A549 (cell line): ENCODE data around the gene GMPPB. TPM values are rescaled to one million over a fixed set of nuclear protein-coding genes. Genes with fewer than 3 reads are reported as not detected.

Source experiments
- ATAC-seq, 2 experiments: fragments of 200-7000 bp in 1 of 2; fragments of >200 bp in 1 of 2; cut with Nextera tagmentation in 1 of 2; cut with Tn5 transposase in 1 of 2; 3 replicates each; pipeline versions ENCODE4 v1.8.0 to v1.9.1; 2018 to 2020; ENCODE audit warnings: mild to moderate bottlenecking in 1 of 2, moderate library complexity in 1 of 2
- CTCF ChIA-PET: fragments of 300-600 bp; sonication (Branson Sonifier 250); formaldehyde crosslinking; extraction: SDS; loops from one replicate; lab custom pipeline; 2021; ENCODE audit warnings: antibody characterized with exemption, inconsistent platforms; lab: Yijun Ruan, JAX
- POLR2A ChIA-PET: fragments of 350-600 bp; formaldehyde crosslinking; extraction: SDS; loops from one replicate; lab custom pipeline; 2021; ENCODE audit warnings: antibody characterized with exemption, inconsistent platforms; lab: Yijun Ruan, JAX
- DNase-seq, 2 experiments: peaks; one replicate each; pipeline versions ENCODE4 v3.0.0 to v3.0.0-alpha.2; 2011 to 2016; ENCODE audit warnings: low read depth in 1 of 2, low spot score in 1 of 2
- FAIRE-seq: peaks from 2 replicates; lab custom pipeline; 2011; peaks lifted over from hg19 to GRCh38; lab: Jason Lieb, UNC
- H3K27ac ChIP-seq, 2 experiments: fragments of >200 bp; sonication (Bioruptor Twin); formaldehyde crosslinking; 3 replicates each; pipeline ENCODE4 v1.5.1; 2016 to 2017
- H3K4me1 ChIP-seq: fragments of >200 bp; sonication (Bioruptor Twin); formaldehyde crosslinking; 3 replicates; pipeline ENCODE4 v1.6.1; 2016
- H3K4me2 ChIP-seq: fragments of >200 bp; sonication (Bioruptor Twin); formaldehyde crosslinking; 3 replicates; pipeline ENCODE4 v1.6.1; 2016
- H3K4me3 ChIP-seq: fragments of >200 bp; sonication (Bioruptor Twin); formaldehyde crosslinking; 3 replicates; pipeline ENCODE4 v1.5.1; 2016
- H3K9me3 ChIP-seq: fragments of >200 bp; sonication (Bioruptor Twin); formaldehyde crosslinking; 3 replicates; pipeline ENCODE4 v1.6.1; 2016
- CBX2 ChIP-seq: fragments of 200-600 bp; sonication (generic); IDR thresholded peaks from 2 replicates; pipeline ENCODE4 v1.6.1; 2016; ENCODE audit warnings: low read depth, mild to moderate bottlenecking, borderline replicate concordance
- CEBPB ChIP-seq, 2 experiments: fragments of >200 bp in 1 of 2; sonication (Bioruptor Twin) in 1 of 2; formaldehyde crosslinking in 1 of 2; IDR thresholded peaks; 2 replicates each; pipeline ENCODE4 v1.6.1; 2012 to 2016
- CHD2 ChIP-seq: fragments of 150-350 bp; IDR thresholded peaks from 2 replicates; pipeline ENCODE4 v1.6.1; 2014; ENCODE audit warnings: low read length; ENCODE audit not compliant: partially characterized antibody
- CHD4 ChIP-seq: fragments of 200-600 bp; sonication (generic); IDR thresholded peaks from 2 replicates; pipeline ENCODE4 v1.6.1; 2016; ENCODE audit warnings: antibody characterized with exemption, mild to moderate bottlenecking, borderline replicate concordance
- EHF ChIP-seq: fragments of 250-450 bp; sonication (Bioruptor Pico); IDR thresholded peaks from 2 replicates; pipeline ENCODE4 v1.5.0; 2020; ENCODE audit warnings: mild to moderate bottlenecking
- EP300 ChIP-seq, 2 experiments: fragments of >200 bp; sonication (Bioruptor Twin); formaldehyde crosslinking; IDR thresholded peaks; 2 replicates in 1 of 2; 3 replicates in 1 of 2; pipeline ENCODE4 v1.6.1; 2016 to 2017
- ESRRA ChIP-seq: fragments of 150-350 bp; IDR thresholded peaks from 2 replicates; pipeline ENCODE4 v1.6.1; 2014; ENCODE audit warnings: mild to moderate bottlenecking, low read length, borderline replicate concordance
- FOSB ChIP-seq: fragments of 250-450 bp; sonication (Bioruptor Pico); IDR thresholded peaks from 2 replicates; pipeline ENCODE4 v1.5.0; 2020; ENCODE audit warnings: mild to moderate bottlenecking, moderate library complexity
- FOSL2 ChIP-seq, 2 experiments: fragments of 450-650 bp in 1 of 2; fragments of >200 bp in 1 of 2; sonication (Bioruptor Twin) in 1 of 2; formaldehyde crosslinking; IDR thresholded peaks; 2 replicates each; pipeline versions ENCODE4 v1.5.0 to v1.6.1; 2016 to 2020; ENCODE audit warnings: mild to moderate bottlenecking in 1 of 2, moderate library complexity in 1 of 2
- HDAC2 ChIP-seq: fragments of 200-600 bp; sonication (generic); IDR thresholded peaks from 2 replicates; pipeline ENCODE4 v1.6.1; 2016
- HMGXB4 ChIP-seq: fragments of 250-450 bp; sonication (Bioruptor Pico); IDR thresholded peaks from 2 replicates; pipeline ENCODE4 v1.5.0; 2021; ENCODE audit warnings: mild to moderate bottlenecking, moderate library complexity, borderline replicate concordance
- HOXB13 ChIP-seq: fragments of 250-450 bp; sonication (Bioruptor Pico); IDR thresholded peaks from 2 replicates; pipeline ENCODE4 v1.5.0; 2020; ENCODE audit warnings: low read depth, mild to moderate bottlenecking, moderate library complexity
- HOXB5 ChIP-seq: fragments of 250-450 bp; sonication (Bioruptor Pico); IDR thresholded peaks from 2 replicates; pipeline ENCODE4 v1.5.0; 2020; ENCODE audit warnings: mild to moderate bottlenecking, moderate library complexity
- JUN ChIP-seq, 2 experiments: fragments of >200 bp; sonication (Bioruptor Twin); formaldehyde crosslinking; IDR thresholded peaks; 2 replicates in 1 of 2; 3 replicates in 1 of 2; pipeline ENCODE4 v1.6.1; 2016 to 2017
- JUNB ChIP-seq: fragments of >200 bp; sonication (Bioruptor Twin); formaldehyde crosslinking; IDR thresholded peaks from 2 replicates; pipeline ENCODE4 v1.6.1; 2016
- MAZ ChIP-seq: fragments of 150-350 bp; IDR thresholded peaks from 2 replicates; pipeline ENCODE4 v1.6.1; 2014; ENCODE audit warnings: antibody characterized with exemption, low read depth, low read length, borderline replicate concordance
- NFE2L2 ChIP-seq: fragments of 150-350 bp; conservative IDR thresholded peaks from 2 replicates; pipeline ENCODE4 v1.6.1; 2014; ENCODE audit warnings: low read length
- PHF8 ChIP-seq: fragments of 200-600 bp; sonication (generic); IDR thresholded peaks from 2 replicates; pipeline ENCODE4 v1.6.1; 2016; ENCODE audit warnings: low read depth, mild to moderate bottlenecking, antibody characterized with exemption, moderate library complexity, borderline replicate concordance
- RAD21 ChIP-seq, 2 experiments: fragments of >200 bp in 1 of 2; sonication (Bioruptor Twin) in 1 of 2; formaldehyde crosslinking in 1 of 2; IDR thresholded peaks in 1 of 2; conservative IDR thresholded peaks in 1 of 2; 2 replicates in 1 of 2; 3 replicates in 1 of 2; pipeline ENCODE4 v1.6.1; 2012 to 2018; ENCODE audit warnings: inconsistent platforms in 1 of 2
- REST ChIP-seq: fragments of 200-600 bp; sonication (generic); IDR thresholded peaks from 2 replicates; pipeline ENCODE4 v1.6.1; 2016; ENCODE audit warnings: antibody characterized with exemption, mild to moderate bottlenecking, moderate library complexity
- SMC3 ChIP-seq: fragments of >200 bp; sonication (Bioruptor Twin); formaldehyde crosslinking; IDR thresholded peaks from 3 replicates; pipeline ENCODE4 v1.6.1; 2018; ENCODE audit warnings: inconsistent platforms
- TFCP2L1 ChIP-seq: fragments of 250-450 bp; sonication (Bioruptor Pico); IDR thresholded peaks from 2 replicates; pipeline ENCODE4 v1.5.0; 2021; ENCODE audit warnings: mild to moderate bottlenecking
- ZSCAN20 ChIP-seq: fragments of 250-450 bp; sonication (Bioruptor Pico); IDR thresholded peaks from 2 replicates; pipeline ENCODE4 v1.8.0; 2022; ENCODE audit warnings: mild to moderate bottlenecking, moderate library complexity
- WGBS: methylation state at CpG from one replicate; pipeline ENCODE4 v1.1.6; 2017; ENCODE audit errors: missing lambda C conversion rate; 5-methylcytosine and 5-hydroxymethylcytosine counted together
- polyA plus RNA-seq, 4 experiments: library from polyadenylated mRNA; depleted of rRNA in 3 of 4; stranded (reverse); fragments of >200 nt; fragmentation: RNase III in 1 of 4; extraction: RNeasy Plus Mini Kit Qiagen cat#74134 plus additional on column Dnase treatment in 1 of 4; gene quantifications; 2 replicates in 3 of 4; 3 replicates in 1 of 4; pipeline ENCODE4 v1.2.3, GENCODE V29; 2011 to 2017

The GMPPB gene
- polyA plus RNA-seq, 2 of the 4 experiments (the other 2 are of a cell fraction) = 12.9 to 24.1 TPM

DNA sequence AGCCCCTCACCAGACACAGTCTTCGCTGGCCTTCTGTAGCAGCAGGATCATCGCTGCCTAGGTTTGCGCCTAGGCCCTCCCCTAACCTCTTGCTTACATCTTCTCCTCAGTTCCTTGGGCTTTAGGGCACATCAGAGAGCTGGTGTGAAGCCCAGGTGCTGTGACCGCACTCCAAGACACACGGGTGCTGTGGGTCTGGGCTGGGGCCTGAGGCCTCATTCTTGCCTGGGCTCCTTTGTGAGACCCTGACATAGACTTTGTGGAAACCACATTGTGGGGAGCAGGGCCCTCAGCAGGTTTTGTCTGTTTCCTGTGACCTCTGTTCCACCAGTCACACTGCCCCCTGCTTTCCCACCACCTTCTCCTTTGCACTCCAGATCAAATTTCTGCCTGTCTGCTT lies 12.3 kb downstream of the GMPPB start (continued):
- TF ChIP-seq JUN (IDR thresholded peaks at IDR 0.05) (no peak), JUNB (no peak), PHF8 (no peak), HDAC2 (no peak), TFCP2L1 (CRISPR knock-in tag) (no peak), ZSCAN20 (CRISPR knock-in tag) (no peak), MAZ (no peak), CBX2 (no peak)

DNA sequence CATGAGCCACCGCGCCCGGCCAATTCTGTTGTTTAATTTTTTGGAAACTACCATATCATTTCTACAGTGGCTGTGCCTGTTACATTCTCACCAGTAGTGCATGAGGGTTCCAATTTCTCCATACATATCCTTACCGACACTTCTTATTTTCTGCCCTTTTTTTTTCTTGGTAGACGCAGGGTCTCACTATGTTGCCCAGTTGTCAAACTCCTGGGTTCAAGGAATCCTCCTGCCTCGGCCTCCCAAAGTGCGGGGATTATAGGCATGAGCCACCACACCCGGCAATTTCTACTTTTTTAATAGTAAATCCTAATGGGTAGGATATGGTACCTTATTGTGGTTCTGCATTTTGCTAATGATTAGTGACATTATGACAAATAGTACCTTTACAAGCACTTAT lies 13.9 kb downstream of the GMPPB start:
- H3K27ac ChIP-seq = no peak overlapping the region
- no peak overlapping the region for H3K4me2 ChIP-seq
- TF ChIP-seq RAD21 (conservative IDR thresholded peaks at IDR 0.05 in 1 of 2, IDR thresholded peaks at IDR 0.05 in 1 of 2) = no peak
- H3K9me3 ChIP-seq = no peaks in the 10 kb centered on the region
- ChIA-PET POLR2A (no interaction called here), CTCF (no interaction called here)
- ATAC-seq = no peak
- FAIRE-seq = no peak
- DNase-seq = no peak
- no peak overlapping the region for H3K4me3 ChIP-seq
- H3K4me1 ChIP-seq = no peaks in the 10 kb centered on the region
- WGBS = 91% methylated on average over 8 of the region's 8 CpGs

DNA sequence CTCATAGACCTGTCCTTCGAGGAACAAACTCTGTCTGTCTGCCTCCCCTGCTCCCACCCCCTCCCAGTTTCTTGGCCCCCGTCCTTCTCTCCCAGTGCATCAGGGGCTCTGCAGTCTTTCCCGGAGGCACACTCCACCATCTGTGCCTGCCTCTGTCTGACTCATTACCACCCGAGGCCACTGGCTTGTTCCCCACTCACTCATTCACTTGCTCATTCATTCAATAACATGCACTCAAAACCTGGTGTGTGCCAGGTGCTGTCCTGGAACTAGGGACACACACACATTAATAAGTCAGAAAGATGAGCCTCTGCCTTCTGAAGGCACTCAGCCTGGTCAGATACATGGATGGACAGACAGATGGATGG lies 16.7 kb downstream of the GMPPB start:
- no peak for FAIRE-seq
- TF ChIP-seq EP300 (IDR thresholded peaks at IDR 0.05) = no peak
- TF ChIP-seq NFE2L2 = no peak
- no peak for TF ChIP-seq CEBPB (IDR thresholded peaks at IDR 0.05)
- no peak for TF ChIP-seq HMGXB4 (CRISPR knock-in tag)
- no peak for TF ChIP-seq CHD2
- no peak for TF ChIP-seq JUN (IDR thresholded peaks at IDR 0.05)
- TF ChIP-seq ESRRA = no peak
- POLR2A ChIA-PET = no interaction called here
- CTCF ChIA-PET = interaction anchor here (1.4 kb wide), 1 partner anchor 12 kb away, joined by 4 read pairs; no protein-coding TSS in a partner anchor
- WGBS = 63% methylated on average over 4 of the region's 4 CpGs
- no peak overlapping the region for H3K4me3 ChIP-seq
- ATAC-seq = no peak
- no peak overlapping the region for H3K4me2 ChIP-seq
- H3K9me3 ChIP-seq = no peaks in the 10 kb centered on the region
- H3K4me1 ChIP-seq = no peaks in the 10 kb centered on the region
- DNase-seq = no peak
- no peak overlapping the region for H3K27ac ChIP-seq

DNA sequence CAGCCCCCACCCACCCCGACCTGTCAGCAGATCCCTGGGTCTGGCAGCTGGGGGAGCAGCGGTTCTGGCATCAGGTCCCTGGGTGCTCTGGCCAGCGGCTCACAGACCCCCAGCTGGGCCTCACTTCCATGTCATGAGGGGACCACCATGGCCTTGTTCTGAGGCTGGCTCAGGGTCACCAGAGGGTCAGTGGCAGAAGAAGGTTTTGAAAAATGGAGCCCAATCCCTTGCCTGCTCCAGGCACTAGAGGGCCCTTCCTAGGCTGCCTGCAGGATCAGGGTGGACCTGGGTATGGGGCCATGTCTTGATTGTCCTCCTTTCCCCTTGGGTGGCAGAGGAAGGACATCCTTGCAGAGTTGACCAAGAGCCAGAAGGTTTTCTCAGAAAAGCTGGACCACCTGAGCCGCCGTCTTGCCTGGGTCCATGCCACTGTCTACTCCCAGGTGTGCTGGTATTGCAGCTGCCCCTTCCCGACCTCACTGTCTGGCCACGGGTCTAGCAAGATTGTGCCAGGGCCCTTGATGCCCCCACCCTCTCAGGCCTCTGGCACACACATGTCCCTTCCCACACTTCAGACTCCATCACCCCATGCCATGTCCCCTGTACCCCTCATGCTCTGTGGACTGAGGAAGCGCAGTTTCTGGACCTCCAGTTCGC lies 17.2 kb downstream of the GMPPB start:
- CTCF ChIA-PET = interaction anchor here (1.1 kb wide), 1 partner anchor 12 kb away, joined by 4 read pairs; no protein-coding TSS in a partner anchor

GRCh38 chr3:49705390-49705960 lies 18.3 kb downstream of the GMPPB start:
- no peak overlapping the region for H3K4me3 ChIP-seq
- no peak for DNase-seq
- ChIA-PET CTCF (interaction anchor here (1.1 kb wide), 1 partner anchor 13 kb away, joined by 4 read pairs; no protein-coding TSS in a partner anchor), POLR2A (no interaction called here)
- WGBS = 97% methylated on average over 7 of the region's 17 CpGs
- no peak for FAIRE-seq
- no peaks in the 10 kb centered on the region for H3K9me3 ChIP-seq
- no peak overlapping the region for H3K27ac ChIP-seq
- no peak for ATAC-seq
- TF ChIP-seq REST = no peak
- TF ChIP-seq HOXB13 (CRISPR knock-in tag) = no peak
- TF ChIP-seq SMC3 = no peak
- TF ChIP-seq CHD4 = no peak
- TF ChIP-seq EHF (CRISPR knock-in tag) = no peak
- no peak for TF ChIP-seq HOXB5 (CRISPR knock-in tag)
- TF ChIP-seq TFCP2L1 (CRISPR knock-in tag) = no peak
- no peak for TF ChIP-seq PHF8
- no peak for TF ChIP-seq EP300 (IDR thresholded peaks at IDR 0.05)
- no peak overlapping the region for H3K4me2 ChIP-seq
- H3K4me1 ChIP-seq = no peaks in the 10 kb centered on the region

More for the DNA sequence above, 17.2 kb downstream of the GMPPB start:
- FAIRE-seq = no peak
- DNase-seq = no peak
- POLR2A ChIA-PET = no interaction called here
- no peaks in the 10 kb centered on the region for H3K4me1 ChIP-seq
- no peak for TF ChIP-seq NFE2L2
- no peak for TF ChIP-seq FOSL2 (IDR thresholded peaks at IDR 0.05)
- no peak for TF ChIP-seq FOSL2 (CRISPR knock-in tag; IDR thresholded peaks at IDR 0.05)
- TF ChIP-seq FOSB = no peak
- H3K4me3 ChIP-seq = no peak overlapping the region
- no peak overlapping the region for H3K27ac ChIP-seq
- H3K9me3 ChIP-seq = no peaks in the 10 kb centered on the region
- no peak overlapping the region for H3K4me2 ChIP-seq
- WGBS = 87% methylated on average over 6 of the region's 9 CpGs
- no peak for ATAC-seq
